Testis (tissue), 2 donors: ENCODE data around the gene BECN2.

Experiments used
- POLR2A ChIP-seq: fragments of 450-650 bp; IDR thresholded peaks from one replicate; pipeline ENCODE4 v1.6.1; 2017; ENCODE audit warnings: antibody characterized with exemption, mild to moderate bottlenecking, moderate library complexity
- TF ChIP-seq, protein P1 (sequence below), 3 experiments: fragments of 450-650 bp in 2 of 3; fragments of 200-600 bp in 1 of 3; sonication (generic) in 1 of 3; IDR thresholded peaks; one replicate each; pipeline ENCODE4 v1.5.1; 2016 to 2019; ENCODE audit warnings: antibody characterized with exemption in 3 of 3, mild to moderate bottlenecking in 2 of 3, moderate library complexity in 1 of 3

DNA sequence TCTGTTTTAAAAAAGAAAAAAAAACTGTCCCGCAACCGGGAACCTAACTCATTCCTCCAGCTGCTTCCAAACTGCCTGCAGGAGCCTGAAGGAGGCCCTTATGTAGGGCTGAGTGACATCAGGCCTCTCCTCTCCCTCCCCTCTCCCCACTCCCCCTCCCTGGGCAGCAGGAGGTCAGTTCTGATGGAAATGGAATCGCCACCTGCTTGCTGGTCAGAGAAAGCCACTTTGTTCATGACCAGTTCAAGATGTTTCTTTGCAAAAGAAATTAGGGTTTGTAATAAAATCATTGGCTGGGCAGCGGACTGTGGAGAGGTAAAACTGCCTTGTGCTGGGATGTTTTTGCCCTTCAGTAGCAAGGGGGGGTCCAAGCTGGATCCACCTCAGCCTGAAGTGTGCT, 41.5 kb downstream of the BECN2 start, which contains the start of gene MAP1LC3C:
- TF ChIP-seq, protein P1, sequence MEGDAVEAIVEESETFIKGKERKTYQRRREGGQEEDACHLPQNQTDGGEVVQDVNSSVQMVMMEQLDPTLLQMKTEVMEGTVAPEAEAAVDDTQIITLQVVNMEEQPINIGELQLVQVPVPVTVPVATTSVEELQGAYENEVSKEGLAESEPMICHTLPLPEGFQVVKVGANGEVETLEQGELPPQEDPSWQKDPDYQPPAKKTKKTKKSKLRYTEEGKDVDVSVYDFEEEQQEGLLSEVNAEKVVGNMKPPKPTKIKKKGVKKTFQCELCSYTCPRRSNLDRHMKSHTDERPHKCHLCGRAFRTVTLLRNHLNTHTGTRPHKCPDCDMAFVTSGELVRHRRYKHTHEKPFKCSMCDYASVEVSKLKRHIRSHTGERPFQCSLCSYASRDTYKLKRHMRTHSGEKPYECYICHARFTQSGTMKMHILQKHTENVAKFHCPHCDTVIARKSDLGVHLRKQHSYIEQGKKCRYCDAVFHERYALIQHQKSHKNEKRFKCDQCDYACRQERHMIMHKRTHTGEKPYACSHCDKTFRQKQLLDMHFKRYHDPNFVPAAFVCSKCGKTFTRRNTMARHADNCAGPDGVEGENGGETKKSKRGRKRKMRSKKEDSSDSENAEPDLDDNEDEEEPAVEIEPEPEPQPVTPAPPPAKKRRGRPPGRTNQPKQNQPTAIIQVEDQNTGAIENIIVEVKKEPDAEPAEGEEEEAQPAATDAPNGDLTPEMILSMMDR (IDR thresholded peaks at IDR 0.05), result no peak
- no peak for TF ChIP-seq POLR2A
